Measurements from ENCODE around the gene SLCO3A1.

SLCO3A1 gene

DNA sequence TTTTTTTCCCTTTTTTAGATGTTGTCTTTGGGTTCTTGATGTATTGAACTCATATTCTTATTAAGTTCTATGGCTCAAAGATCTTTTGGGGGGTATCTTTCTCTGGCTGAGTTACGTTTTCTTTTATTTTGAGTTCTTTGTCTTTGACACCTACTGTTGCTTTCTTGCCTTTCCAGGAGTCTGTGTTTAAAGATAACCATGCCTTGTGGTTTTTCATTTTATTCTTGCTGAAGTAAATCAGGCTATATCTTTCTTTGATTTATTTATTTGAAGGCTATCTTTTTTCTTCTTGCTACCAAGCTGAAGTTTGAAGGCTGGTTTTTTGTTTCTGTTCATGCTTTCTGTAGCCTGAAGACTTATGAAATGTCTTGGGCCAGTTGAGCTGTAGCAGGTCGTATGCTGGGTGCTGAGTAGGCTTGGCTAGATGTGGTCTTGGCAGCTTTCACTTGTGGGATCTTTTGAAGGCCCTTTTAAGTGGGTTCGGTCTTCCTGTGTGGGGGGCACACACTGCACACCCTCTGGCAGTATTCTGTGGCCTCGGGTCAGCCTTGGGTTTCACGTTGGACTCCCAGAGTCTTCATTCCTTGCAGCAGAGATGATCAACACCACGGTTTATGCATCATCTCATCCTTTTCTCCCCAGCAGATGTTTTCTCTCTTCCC, 17.5 kb downstream of the SLCO3A1 start:
- H3K4me3 ChIP-seq (replicated peaks; ENCODE audit: low read depth, low read length), result no peak overlapping the region
- DNase-seq (ENCODE audit: extremely low read depth, low read depth), result no peak
- no peak for TF ChIP-seq CTCF (IDR thresholded peaks at IDR 0.05; ENCODE audit: low read depth, low read length, missing control alignments)

DNA sequence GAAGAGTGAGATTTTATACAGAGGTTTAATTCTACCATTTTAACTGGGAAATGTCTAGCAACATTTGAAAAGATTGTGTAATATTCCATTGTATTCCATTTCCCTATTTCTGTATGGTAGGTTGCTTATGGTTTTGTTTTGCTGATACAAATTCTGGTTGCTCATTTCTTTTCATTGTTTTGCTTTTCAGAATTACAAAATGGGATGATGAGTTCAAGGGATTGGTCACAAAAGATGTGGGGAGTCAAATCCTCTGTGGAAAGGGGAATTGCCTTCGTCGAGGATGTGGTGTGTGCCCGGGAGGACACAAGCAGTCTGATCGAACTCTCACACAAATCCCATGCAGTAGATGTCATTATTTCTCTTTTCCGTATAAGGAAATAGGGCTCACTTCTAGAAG, 18.3 kb downstream of the SLCO3A1 start:
- no peak for DNase-seq (ENCODE audit: extremely low read depth, low read depth)
- no peak overlapping the region for H3K4me3 ChIP-seq (replicated peaks; ENCODE audit: low read depth, low read length)
- no peak for TF ChIP-seq CTCF (IDR thresholded peaks at IDR 0.05; ENCODE audit: low read depth, low read length, missing control alignments)

DNA sequence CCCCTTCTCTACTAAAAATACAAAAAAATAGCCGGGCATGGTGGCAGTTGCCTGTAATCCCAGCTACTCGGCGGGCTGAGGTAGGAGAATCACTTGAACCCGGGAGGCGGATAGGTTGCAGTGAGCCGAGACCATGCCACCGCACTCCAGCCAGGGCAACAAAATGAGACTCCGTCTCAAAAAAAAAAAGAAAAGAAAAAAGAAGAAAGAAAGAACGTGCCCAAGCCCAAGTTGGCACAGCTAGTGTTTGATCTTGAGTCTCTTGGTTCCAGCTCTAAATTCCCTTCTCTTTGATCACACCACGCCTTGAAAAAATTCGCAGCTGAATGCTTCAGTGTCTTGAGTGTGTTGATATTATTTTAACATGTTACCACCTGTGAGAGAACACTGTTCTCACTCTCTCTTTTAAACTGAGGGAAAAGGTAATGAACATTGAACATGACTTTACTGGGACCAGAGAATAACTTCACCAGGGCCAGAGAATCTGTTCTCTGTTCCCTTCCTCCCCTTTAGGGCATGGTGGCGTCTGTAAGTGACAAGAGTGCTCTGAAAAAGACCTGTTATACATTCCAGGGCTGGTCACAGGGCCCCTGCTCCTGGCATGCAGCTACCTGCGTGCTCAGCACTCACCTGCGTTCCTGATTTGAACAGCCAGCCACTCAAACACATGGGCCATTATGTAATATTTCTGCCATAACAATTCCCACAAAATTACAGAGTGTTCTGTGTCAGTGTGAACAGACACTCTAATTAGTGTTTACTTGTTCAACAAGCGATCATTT, 19.0 kb downstream of the SLCO3A1 start:
- DNase-seq (ENCODE audit: extremely low read depth, low read depth), result no peak
- TF ChIP-seq CTCF (IDR thresholded peaks at IDR 0.05; ENCODE audit: low read depth, low read length, missing control alignments), result no peak
- H3K4me3 ChIP-seq (replicated peaks; ENCODE audit: low read depth, low read length), result no peak overlapping the region

DNA sequence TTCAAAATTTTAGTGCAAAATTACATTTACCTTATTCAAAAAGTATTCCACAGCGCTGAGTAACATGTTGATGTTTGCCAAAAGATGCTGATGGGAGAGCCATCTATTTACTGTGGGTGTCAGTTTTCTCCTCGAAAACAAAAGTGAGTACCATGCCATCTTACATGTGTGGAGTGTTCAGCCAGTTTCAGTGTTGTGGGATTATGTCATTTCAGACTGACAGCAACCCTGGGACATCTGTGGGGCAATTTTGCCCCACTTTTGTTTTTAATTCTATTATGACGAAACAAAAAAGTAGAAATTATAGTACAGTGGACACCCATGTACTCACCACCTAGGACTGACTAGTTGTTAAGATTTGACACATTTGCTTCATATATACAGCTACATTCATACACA, 19.6 kb downstream of the SLCO3A1 start:
- no peak for TF ChIP-seq CTCF (IDR thresholded peaks at IDR 0.05; ENCODE audit: low read depth, low read length, missing control alignments)
- no peak overlapping the region for H3K4me3 ChIP-seq (replicated peaks; ENCODE audit: low read depth, low read length)
- no peak for DNase-seq (ENCODE audit: extremely low read depth, low read depth)

DNA sequence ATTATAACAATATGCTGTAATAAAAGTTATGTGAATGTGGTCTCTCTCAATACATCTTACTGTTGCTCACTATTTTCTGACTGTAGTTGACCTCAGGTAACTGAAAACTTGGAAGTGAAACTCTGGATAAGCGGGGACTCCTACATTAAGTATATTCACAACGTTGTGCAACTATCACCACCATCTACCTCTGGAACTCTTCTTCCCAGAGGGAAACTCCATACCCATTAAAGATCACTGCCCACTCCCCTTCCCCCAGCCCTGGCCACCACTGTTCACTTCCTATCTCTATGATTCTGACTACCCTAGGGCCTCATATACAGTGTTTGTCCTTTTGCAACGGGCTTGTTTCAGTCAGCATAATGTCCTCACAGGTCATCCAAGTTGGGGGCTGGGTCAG, 20.7 kb downstream of the SLCO3A1 start:
- TF ChIP-seq CTCF (IDR thresholded peaks at IDR 0.05; ENCODE audit: low read depth, low read length, missing control alignments), result no peak

DNA sequence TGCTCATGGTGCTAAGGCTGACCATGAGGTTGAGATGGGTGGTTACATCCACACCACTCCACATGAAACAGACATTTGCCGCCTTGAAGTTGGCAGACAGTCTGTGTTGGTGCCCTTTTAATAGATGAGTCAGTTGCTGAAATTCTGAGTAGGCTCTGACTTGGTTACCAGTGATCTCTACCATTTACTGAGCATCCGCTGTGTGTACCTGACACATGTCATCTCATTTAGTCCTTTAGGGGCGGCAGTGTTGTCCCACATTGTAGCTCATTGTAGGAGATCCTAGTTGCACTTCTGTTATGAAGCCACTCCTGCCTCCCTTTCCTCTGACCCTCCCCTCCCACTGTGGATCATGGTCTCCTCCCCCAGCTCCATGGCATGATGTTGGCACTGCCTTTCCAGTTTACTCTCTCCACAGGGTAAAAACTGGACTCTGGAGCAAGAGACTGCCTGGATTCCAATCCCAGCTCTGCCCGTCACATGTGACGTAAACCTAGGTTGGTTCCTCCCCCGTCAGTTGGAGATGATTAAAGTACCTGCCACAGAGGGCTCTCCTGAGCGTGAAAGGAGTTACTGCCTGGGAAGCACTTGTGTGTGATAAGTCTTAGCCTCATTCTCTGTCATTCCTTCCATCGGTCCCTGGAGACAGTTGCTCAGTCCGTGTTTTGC, 21.6 kb downstream of the SLCO3A1 start:
- H3K4me3 ChIP-seq (replicated peaks; ENCODE audit: low read depth, low read length), result no peak overlapping the region
- no peak for DNase-seq (ENCODE audit: extremely low read depth, low read depth)
- TF ChIP-seq CTCF (IDR thresholded peaks at IDR 0.05; ENCODE audit: low read depth, low read length, missing control alignments), result no peak

More for the DNA sequence above, 20.7 kb downstream of the SLCO3A1 start:
- no peak overlapping the region for H3K4me3 ChIP-seq (replicated peaks; ENCODE audit: low read depth, low read length)
- DNase-seq (ENCODE audit: extremely low read depth, low read depth), result no peak
